NCI-H1105 treated with DMSO at 0.1 percent for 48 hours (cell line): ENCODE results near the gene KRTAP5-8.
A peak's percentile ranks its signal among the peaks of the same experiment; 100 is the strongest.
"Not testable (repeated sequence)": the region's sequence is repeated elsewhere in the genome, so short reads cannot be mapped to it uniquely, and the experiment has no call there.

Source experiments
- DNase-seq: peaks from one replicate; lab custom pipeline; 2025; lab: John Stamatoyannopoulos, UW

KRTAP5-8 gene

GRCh38 chr11:71537977-71538665 is at the start of gene KRTAP5-8:
KRTAP5-8 (plus strand) TSS chr11:71538025; CDS start chr11:71538056, 31 bp downstream.
- DNase-seq = not testable (repeated sequence)

- no peak for DNase-seq
Measured at GRCh38 chr11:71488681-71489270, 49.0 kb upstream of the KRTAP5-8 start.

- no peak for DNase-seq
Measured at GRCh38 chr11:71489311-71490043, 48.3 kb upstream of the KRTAP5-8 start.

- DNase-seq = no peak
Measured at GRCh38 chr11:71490044-71490730, 47.6 kb upstream of the KRTAP5-8 start.

GRCh38 chr11:71490731-71491390 is 47.0 kb upstream of the KRTAP5-8 start:
- no peak for DNase-seq

- DNase-seq = no peak
Measured at GRCh38 chr11:71491531-71491930, 46.3 kb upstream of the KRTAP5-8 start.

GRCh38 chr11:71491940-71492339 is 45.9 kb upstream of the KRTAP5-8 start:
- no peak for DNase-seq

GRCh38 chr11:71495286-71496230 is 42.3 kb upstream of the KRTAP5-8 start:
- no peak for DNase-seq

GRCh38 chr11:71496421-71496820 is 41.4 kb upstream of the KRTAP5-8 start:
- no peak for DNase-seq

GRCh38 chr11:71498091-71498490 is 39.7 kb upstream of the KRTAP5-8 start:
- no peak for DNase-seq

GRCh38 chr11:71499125-71499524 is 38.7 kb upstream of the KRTAP5-8 start:
- no peak for DNase-seq

GRCh38 chr11:71499546-71499945 is 38.3 kb upstream of the KRTAP5-8 start:
- DNase-seq = no peak

- no peak for DNase-seq
Measured at GRCh38 chr11:71500601-71501021, 37.2 kb upstream of the KRTAP5-8 start.

GRCh38 chr11:71501071-71501985 is 36.5 kb upstream of the KRTAP5-8 start:
- no peak for DNase-seq

GRCh38 chr11:71502026-71502425 is 35.8 kb upstream of the KRTAP5-8 start:
- DNase-seq = no peak

GRCh38 chr11:71502871-71503435 is 34.9 kb upstream of the KRTAP5-8 start:
- DNase-seq = no peak

- peak; percentile 1 for DNase-seq
Measured at GRCh38 chr11:71504531-71504930, 33.3 kb upstream of the KRTAP5-8 start.

GRCh38 chr11:71505001-71505400 is 32.8 kb upstream of the KRTAP5-8 start:
- peak; percentile 16 for DNase-seq

- no peak for DNase-seq
Measured at GRCh38 chr11:71505781-71506180, 32.0 kb upstream of the KRTAP5-8 start.
